MM.1S (cell line): ENCODE measurements around the gene CDYL.

Experiments used
- DNase-seq: peaks from one replicate; pipeline ENCODE4 v3.0.0-alpha.2; 2015
- H2AFZ ChIP-seq: fragments of 300-600 bp; sonication (generic); 2 replicates; pipeline ENCODE4 v1.6.0; 2016; ENCODE audit warnings: antibody characterized with exemption, low read length
- H3F3A ChIP-seq: fragments of 300-600 bp; sonication (generic); 2 replicates; pipeline ENCODE4 v1.6.1; 2016; ENCODE audit warnings: mild to moderate bottlenecking, antibody characterized with exemption, low read length, moderate library complexity, mixed read lengths; ENCODE audit not compliant: insufficient read depth
- H3K27ac ChIP-seq: fragments of 300-600 bp; sonication (generic); 2 replicates; pipeline ENCODE4 v1.5.1; 2016; ENCODE audit warnings: mild to moderate bottlenecking, low read length
- H3K27me3 ChIP-seq: fragments of 300-600 bp; sonication (generic); replicated peaks from 2 replicates; pipeline ENCODE4 v1.6.0; 2016; ENCODE audit warnings: low read length; ENCODE audit not compliant: insufficient read depth
- H3K36me3 ChIP-seq: fragments of 300-600 bp; sonication (generic); replicated peaks from 2 replicates; pipeline ENCODE4 v1.6.1; 2016; ENCODE audit warnings: mild to moderate bottlenecking, low read length, mixed read lengths; ENCODE audit not compliant: insufficient read depth
- H3K4me1 ChIP-seq: fragments of 300-600 bp; sonication (generic); 2 replicates; pipeline ENCODE4 v1.6.1; 2016; ENCODE audit warnings: low read length, mixed read lengths
- H3K4me2 ChIP-seq: fragments of 300-600 bp; sonication (generic); 2 replicates; pipeline ENCODE4 v1.6.0; 2016; ENCODE audit warnings: low read depth, low read length
- H3K4me3 ChIP-seq: fragments of 300-600 bp; sonication (generic); 2 replicates; pipeline ENCODE4 v1.5.1; 2016; ENCODE audit warnings: low read length, mixed read lengths
- H3K79me2 ChIP-seq: fragments of 300-600 bp; sonication (generic); 2 replicates; pipeline ENCODE4 v1.6.1; 2016; ENCODE audit warnings: mixed run types, low read length, mixed read lengths
- H3K9ac ChIP-seq: fragments of 300-600 bp; sonication (generic); 2 replicates; pipeline ENCODE4 v1.6.1; 2016; ENCODE audit warnings: low read length, mixed read lengths
- H3K9me2 ChIP-seq: fragments of 300-600 bp; sonication (generic); replicated peaks from 2 replicates; pipeline ENCODE4 v1.6.1; 2016; ENCODE audit warnings: mild to moderate bottlenecking, low read length, mixed read lengths; ENCODE audit not compliant: insufficient read depth
- H3K9me3 ChIP-seq: fragments of 300-600 bp; sonication (generic); replicated peaks from 2 replicates; pipeline ENCODE4 v1.6.1; 2016; ENCODE audit warnings: mild to moderate bottlenecking, low read length, mixed read lengths; ENCODE audit not compliant: insufficient read depth
- H4K20me1 ChIP-seq: fragments of 300-600 bp; sonication (generic); 2 replicates; pipeline ENCODE4 v1.6.1; 2016; ENCODE audit warnings: mild to moderate bottlenecking, low read length, moderate library complexity, mixed read lengths; ENCODE audit not compliant: insufficient read depth
- EZH2 ChIP-seq: fragments of 300-600 bp; sonication (generic); optimal IDR thresholded peaks from 2 replicates; pipeline ENCODE3; 2017; ENCODE audit warnings: low read depth, mild to moderate bottlenecking, antibody characterized with exemption, low read length, mixed read lengths
- EZH2phosphoT487 ChIP-seq: fragments of 300-600 bp; sonication (generic); IDR thresholded peaks from 2 replicates; pipeline ENCODE4 v1.6.1; 2018; ENCODE audit warnings: antibody characterized with exemption, low read length
- TF ChIP-seq, protein P1 (sequence below): fragments of 300-600 bp; sonication (generic); IDR thresholded peaks from 2 replicates; pipeline ENCODE4 v1.5.1; 2016; ENCODE audit warnings: antibody characterized with exemption, low read length, mixed read lengths

The CDYL gene

DNA sequence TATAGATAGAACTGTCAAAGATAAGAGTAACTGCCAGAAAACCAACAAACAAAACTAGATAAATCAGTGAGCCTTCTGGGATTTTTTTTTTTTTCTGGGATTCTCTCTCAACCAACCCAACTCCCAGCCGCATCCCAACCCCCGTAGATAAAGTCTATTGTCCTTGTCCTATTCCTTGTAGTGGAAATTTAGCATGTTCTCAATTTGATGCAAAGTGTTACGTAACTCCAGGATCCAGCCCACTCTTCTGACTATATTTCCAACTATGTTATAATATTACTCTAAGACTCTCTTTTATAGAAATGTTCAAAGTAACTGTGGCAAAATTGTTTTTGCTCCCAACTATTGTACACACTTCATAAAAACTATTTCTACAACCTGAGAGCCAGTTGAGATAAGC, 15.4 kb upstream of the CDYL start:
- Histone ChIP-seq H3K4me1 (no peaks in the 10 kb centered on the region), H3K79me2 (no peaks in the 10 kb centered on the region), H3F3A (no peaks in the 10 kb centered on the region), H3K4me2 (no peak overlapping the region), H3K27ac (no peak overlapping the region), H3K9me2 (no peaks in the 10 kb centered on the region), H2AFZ (no peak overlapping the region), H3K4me3 (no peak overlapping the region), H3K27me3 (no peaks in the 10 kb centered on the region), H3K9me3 (no peaks in the 10 kb centered on the region), H3K36me3 (no peaks in the 10 kb centered on the region), H3K9ac (no peak overlapping the region), H4K20me1 (no peaks in the 10 kb centered on the region)
- DNase-seq: no peak
- TF ChIP-seq EZH2phosphoT487: no peak
- TF ChIP-seq EZH2: no peak
- TF ChIP-seq, protein P1, sequence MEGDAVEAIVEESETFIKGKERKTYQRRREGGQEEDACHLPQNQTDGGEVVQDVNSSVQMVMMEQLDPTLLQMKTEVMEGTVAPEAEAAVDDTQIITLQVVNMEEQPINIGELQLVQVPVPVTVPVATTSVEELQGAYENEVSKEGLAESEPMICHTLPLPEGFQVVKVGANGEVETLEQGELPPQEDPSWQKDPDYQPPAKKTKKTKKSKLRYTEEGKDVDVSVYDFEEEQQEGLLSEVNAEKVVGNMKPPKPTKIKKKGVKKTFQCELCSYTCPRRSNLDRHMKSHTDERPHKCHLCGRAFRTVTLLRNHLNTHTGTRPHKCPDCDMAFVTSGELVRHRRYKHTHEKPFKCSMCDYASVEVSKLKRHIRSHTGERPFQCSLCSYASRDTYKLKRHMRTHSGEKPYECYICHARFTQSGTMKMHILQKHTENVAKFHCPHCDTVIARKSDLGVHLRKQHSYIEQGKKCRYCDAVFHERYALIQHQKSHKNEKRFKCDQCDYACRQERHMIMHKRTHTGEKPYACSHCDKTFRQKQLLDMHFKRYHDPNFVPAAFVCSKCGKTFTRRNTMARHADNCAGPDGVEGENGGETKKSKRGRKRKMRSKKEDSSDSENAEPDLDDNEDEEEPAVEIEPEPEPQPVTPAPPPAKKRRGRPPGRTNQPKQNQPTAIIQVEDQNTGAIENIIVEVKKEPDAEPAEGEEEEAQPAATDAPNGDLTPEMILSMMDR: no peak

DNA sequence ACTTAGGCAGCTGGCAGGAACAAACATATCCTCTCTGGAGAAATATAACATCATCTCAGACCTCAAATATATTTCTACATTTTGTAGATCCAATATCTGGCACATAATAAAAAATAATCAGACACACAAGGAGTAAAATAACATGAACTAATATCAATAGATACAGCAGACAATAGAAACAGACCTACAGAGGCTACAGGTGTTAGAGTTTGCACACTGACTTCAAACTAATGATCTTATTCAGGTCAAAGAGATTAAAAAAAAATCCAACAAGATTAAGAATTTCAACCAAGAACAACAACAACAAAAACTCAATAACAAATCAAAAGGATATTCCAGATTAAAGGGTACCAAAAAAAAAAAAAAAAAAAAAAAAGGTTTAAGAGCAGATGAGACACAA, 13.9 kb upstream of the CDYL start:
- Histone ChIP-seq H3F3A (no peaks in the 10 kb centered on the region), H4K20me1 (no peaks in the 10 kb centered on the region), H3K9me2 (no peaks in the 10 kb centered on the region), H3K27me3 (no peaks in the 10 kb centered on the region), H3K9ac (no peak overlapping the region), H3K79me2 (no peaks in the 10 kb centered on the region), H3K4me2 (no peak overlapping the region), H3K36me3 (no peaks in the 10 kb centered on the region), H3K4me1 (no peaks in the 10 kb centered on the region), H3K4me3 (no peak overlapping the region), H3K27ac (no peak overlapping the region), H3K9me3 (no peaks in the 10 kb centered on the region), H2AFZ (no peak overlapping the region)
- DNase-seq: no peak
- TF ChIP-seq EZH2: no peak
- no peak for TF ChIP-seq EZH2phosphoT487
- TF ChIP-seq, protein P1: no peak

DNA sequence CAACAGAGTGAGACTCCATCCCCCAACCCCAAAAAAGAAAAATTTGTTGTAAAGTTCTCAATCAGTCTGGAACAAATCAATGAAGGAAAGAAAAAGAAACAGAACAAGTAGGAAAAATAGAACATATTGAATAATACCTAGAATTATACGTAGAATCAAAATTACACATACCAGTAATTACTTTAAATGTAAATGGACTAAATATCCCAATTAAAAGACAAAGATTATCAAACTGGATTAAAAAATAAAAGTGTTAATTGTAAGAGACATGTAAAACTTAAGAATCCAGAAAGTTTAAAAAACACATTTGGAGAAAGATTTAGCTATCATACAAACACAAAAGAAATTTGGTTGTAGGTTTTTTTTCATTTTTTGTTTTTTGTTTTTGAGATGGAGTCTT, 12.3 kb upstream of the CDYL start:
- Histone ChIP-seq H3K4me2 (no peak overlapping the region), H3K9ac (no peak overlapping the region), H3K36me3 (no peaks in the 10 kb centered on the region), H3K9me2 (no peaks in the 10 kb centered on the region), H3K4me1 (no peaks in the 10 kb centered on the region), H4K20me1 (no peaks in the 10 kb centered on the region), H3K4me3 (no peak overlapping the region), H2AFZ (no peak overlapping the region), H3K27ac (no peak overlapping the region), H3K9me3 (no peaks in the 10 kb centered on the region), H3F3A (no peaks in the 10 kb centered on the region), H3K79me2 (no peaks in the 10 kb centered on the region), H3K27me3 (no peaks in the 10 kb centered on the region)
- DNase-seq: no peak
- TF ChIP-seq EZH2phosphoT487 (no peak), EZH2 (no peak)
- TF ChIP-seq, protein P1: no peak
